GM23338 (cell line): Measurements from ENCODE around the gene TKFC. TPM values are rescaled to one million over a fixed set of nuclear protein-coding genes. Genes with fewer than 3 reads are reported as not detected.

Experiments
- ATAC-seq: fragments of 200-7000 bp; cut with Tn5 transposase; 3 replicates; pipeline ENCODE4 v1.9.1; 2020
- DNase-seq: peaks from one replicate; pipeline ENCODE4 v3.0.0-alpha.2; 2015; ENCODE audit warnings: low spot score
- H2AFZ ChIP-seq: fragments of 200-600 bp; sonication (generic); 2 replicates; pipeline ENCODE4 v1.8.0; 2016; ENCODE audit warnings: antibody characterized with exemption, mild to moderate bottlenecking, moderate library complexity
- H3F3A ChIP-seq: fragments of 200-600 bp; sonication (generic); replicated peaks from 2 replicates; pipeline ENCODE4 v1.8.0; 2017; ENCODE audit warnings: antibody characterized with exemption, mixed run types, low read depth
- H3K27ac ChIP-seq: fragments of 200-600 bp; sonication (generic); 2 replicates; pipeline ENCODE4 v1.6.1; 2016; ENCODE audit warnings: low read depth
- H3K27me3 ChIP-seq: fragments of 200-600 bp; sonication (generic); 2 replicates; pipeline ENCODE4 v1.8.0; 2016; ENCODE audit warnings: mild to moderate bottlenecking, mixed run types, moderate library complexity; ENCODE audit not compliant: insufficient read depth
- H3K36me3 ChIP-seq: fragments of 200-600 bp; sonication (generic); 2 replicates; pipeline ENCODE4 v1.8.0; 2016; ENCODE audit warnings: mild to moderate bottlenecking; ENCODE audit not compliant: insufficient read depth
- H3K4me1 ChIP-seq: fragments of 200-600 bp; sonication (generic); 2 replicates; pipeline ENCODE4 v1.8.0; 2016; ENCODE audit warnings: mild to moderate bottlenecking, moderate library complexity; ENCODE audit not compliant: insufficient read depth
- H3K4me2 ChIP-seq: fragments of 200-600 bp; sonication (generic); 2 replicates; pipeline ENCODE4 v1.7.1; 2017; ENCODE audit warnings: mixed run types
- H3K4me3 ChIP-seq: fragments of 200-600 bp; sonication (generic); 2 replicates; pipeline ENCODE4 v1.6.1; 2016; ENCODE audit warnings: mixed run types
- H3K79me2 ChIP-seq: fragments of 200-600 bp; sonication (generic); replicated peaks from 2 replicates; pipeline ENCODE4 v1.8.0; 2017; ENCODE audit warnings: mild to moderate bottlenecking; ENCODE audit not compliant: insufficient read depth
- H3K9me2 ChIP-seq: fragments of 200-600 bp; sonication (generic); 2 replicates; pipeline ENCODE4 v1.8.0; 2017; ENCODE audit not compliant: insufficient read depth
- H4K20me1 ChIP-seq: fragments of 200-600 bp; sonication (generic); replicated peaks from 2 replicates; pipeline ENCODE4 v1.8.0; 2017; ENCODE audit warnings: mild to moderate bottlenecking; ENCODE audit not compliant: insufficient read depth
- H3K27ac Mint-ChIP-seq: 2 replicates; pipeline ENCODE4 v1.8.0; 2020; ENCODE audit warnings: inconsistent platforms, mild to moderate bottlenecking, moderate library complexity, mixed read lengths
- H3K27me3 Mint-ChIP-seq: 3 replicates; pipeline ENCODE4 v1.8.0; 2022; ENCODE audit warnings: low read depth, mild to moderate bottlenecking, moderate library complexity, mixed read lengths, inconsistent platforms; ENCODE audit not compliant: insufficient read depth, poor library complexity
- H3K36me3 Mint-ChIP-seq: 3 replicates; pipeline ENCODE4 v1.8.0; 2021; ENCODE audit warnings: low read depth, mild to moderate bottlenecking, inconsistent platforms, moderate library complexity, mixed read lengths
- H3K4me1 Mint-ChIP-seq: 3 replicates; pipeline ENCODE4 v1.8.0; 2020; ENCODE audit warnings: mild to moderate bottlenecking, inconsistent platforms, mixed read lengths
- H3K4me3 Mint-ChIP-seq: 3 replicates; pipeline ENCODE4 v1.8.0; 2021; ENCODE audit warnings: moderate library complexity, mild to moderate bottlenecking, inconsistent platforms, mixed read lengths
- H3K9me3 Mint-ChIP-seq: 3 replicates; pipeline ENCODE4 v1.8.0; 2020; ENCODE audit warnings: moderate library complexity, mild to moderate bottlenecking, inconsistent platforms, mixed read lengths
- CREB1 ChIP-seq: fragments of 250-450 bp; sonication (Bioruptor Pico); IDR thresholded peaks from 2 replicates; pipeline ENCODE4 v1.5.0; 2020; ENCODE audit warnings: low read depth, mild to moderate bottlenecking, moderate library complexity
- EZH2 ChIP-seq: fragments of 200-600 bp; sonication (generic); IDR thresholded peaks from one replicate; pipeline ENCODE4 v1.8.0; 2017; ENCODE audit warnings: antibody characterized with exemption, mild to moderate bottlenecking, low read depth; ENCODE audit not compliant: unreplicated experiment
- EZH2phosphoT487 ChIP-seq: fragments of 200-600 bp; sonication (generic); IDR thresholded peaks from one replicate; pipeline ENCODE4 v1.8.1; 2018; ENCODE audit warnings: antibody characterized with exemption; ENCODE audit not compliant: unreplicated experiment
- JUNB ChIP-seq: IDR thresholded peaks from one replicate; pipeline ENCODE4 v1.6.1; 2016; ENCODE audit warnings: antibody characterized with exemption; ENCODE audit not compliant: unreplicated experiment
- NANOG ChIP-seq: IDR thresholded peaks from 2 replicates; pipeline ENCODE4 v1.6.1; 2016; ENCODE audit warnings: antibody characterized with exemption, borderline replicate concordance
- POLR2AphosphoS5 ChIP-seq: IDR thresholded peaks from 2 replicates; pipeline ENCODE4 v1.6.1; 2016; ENCODE audit warnings: antibody characterized with exemption, low read depth
- STAT1 ChIP-seq: IDR thresholded peaks from one replicate; pipeline ENCODE4 v1.6.1; 2016; ENCODE audit warnings: antibody characterized with exemption; ENCODE audit not compliant: unreplicated experiment
- ZNF114 ChIP-seq: fragments of 250-450 bp; sonication (Bioruptor Pico); IDR thresholded peaks from 2 replicates; pipeline ENCODE4 v1.5.0; 2020; ENCODE audit warnings: mild to moderate bottlenecking, moderate library complexity
- ZNF331 ChIP-seq: fragments of 250-450 bp; sonication (Bioruptor Pico); IDR thresholded peaks from 2 replicates; pipeline ENCODE4 v1.5.0; 2020; ENCODE audit warnings: low read depth, mild to moderate bottlenecking, moderate library complexity
- polyA plus RNA-seq: library from polyadenylated mRNA; unstranded; fragments of >200 nt; fragmentation: Nextera tagmentation; extraction: Ambion mirVana; gene quantifications from 2 replicates; pipeline ENCODE4 v1.2.1, GENCODE V29; 2016
- total RNA-seq: library from RNA; depleted of rRNA; stranded (reverse); fragments of >200 nt; shearing (Covaris generic); gene quantifications from 2 replicates; pipeline ENCODE4 v1.2.3, GENCODE V29; 2014
- TF ChIP-seq, protein P1 (sequence below): fragments of 250-450 bp; sonication (Bioruptor Pico); IDR thresholded peaks from 2 replicates; pipeline ENCODE4 v1.5.0; 2020; ENCODE audit warnings: mild to moderate bottlenecking, moderate library complexity
- TF ChIP-seq, protein P2 (sequence below), 2 experiments: fragments of 200-600 bp in 1 of 2; sonication (generic) in 1 of 2; conservative IDR thresholded peaks; 2 replicates each; pipeline versions ENCODE4 v1.5.1 to v1.6.1; 2016 to 2017; ENCODE audit warnings: antibody characterized with exemption in 2 of 2, low read depth in 2 of 2, mild to moderate bottlenecking in 2 of 2, moderate library complexity in 1 of 2
- TF ChIP-seq, protein P3 (sequence below): IDR thresholded peaks from one replicate; pipeline ENCODE4 v1.6.1; 2018; ENCODE audit warnings: antibody characterized with exemption; ENCODE audit not compliant: unreplicated experiment
- TF ChIP-seq, protein P4 (sequence below): IDR thresholded peaks from 2 replicates; pipeline ENCODE4 v1.6.1; 2016; ENCODE audit warnings: antibody characterized with exemption

TKFC gene
- total and polyA plus RNA-seq, 2 experiments from 2014 or later: 21.7 to 46.9 TPM

DNA sequence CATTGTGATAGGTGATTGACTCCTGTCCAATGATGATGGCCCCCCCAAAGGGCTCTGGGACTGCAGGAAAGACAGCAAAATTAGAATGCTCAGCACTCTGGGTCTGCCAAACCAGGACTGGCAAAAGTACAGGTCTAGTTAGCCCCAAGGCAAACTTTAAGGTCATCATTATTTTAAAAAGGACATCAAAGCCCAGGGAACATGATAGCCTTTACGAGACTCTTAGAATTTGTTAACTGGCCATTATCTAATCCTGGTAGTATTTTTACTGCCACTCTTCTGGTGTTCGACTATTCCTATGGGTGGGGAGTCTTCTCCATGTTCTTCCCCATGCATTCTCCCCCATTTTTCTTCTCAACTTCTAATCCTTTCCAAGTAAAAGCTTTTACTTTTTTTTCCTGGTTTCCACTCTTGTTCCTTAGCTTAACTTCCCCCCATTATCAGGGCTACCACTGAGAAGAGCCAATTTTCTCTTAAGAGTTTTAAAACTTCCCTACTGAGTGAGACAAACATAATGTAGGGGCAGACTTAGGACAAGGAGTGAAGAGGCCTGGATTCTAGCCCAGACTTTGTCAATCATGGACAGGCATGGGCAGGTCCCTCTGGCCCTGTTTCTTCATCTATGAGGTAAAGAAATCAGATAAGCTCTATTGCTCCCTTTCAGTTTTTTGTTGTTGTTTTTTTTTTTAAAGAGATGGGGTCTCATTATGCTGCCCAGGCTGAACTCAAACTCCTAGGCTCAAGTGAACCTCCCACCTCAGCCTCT lies 7.2 kb upstream of the TKFC start:
- H3K4me1 ChIP-seq: no peaks in the 10 kb centered on the region
- TF ChIP-seq JUNB: no peak
- no peak for TF ChIP-seq EZH2phosphoT487
- TF ChIP-seq POLR2AphosphoS5: no peak
- TF ChIP-seq CREB1 (CRISPR knock-in tag): no peak
- TF ChIP-seq ZNF114 (CRISPR knock-in tag): no peak
- no peak for TF ChIP-seq STAT1
- TF ChIP-seq, protein P1, sequence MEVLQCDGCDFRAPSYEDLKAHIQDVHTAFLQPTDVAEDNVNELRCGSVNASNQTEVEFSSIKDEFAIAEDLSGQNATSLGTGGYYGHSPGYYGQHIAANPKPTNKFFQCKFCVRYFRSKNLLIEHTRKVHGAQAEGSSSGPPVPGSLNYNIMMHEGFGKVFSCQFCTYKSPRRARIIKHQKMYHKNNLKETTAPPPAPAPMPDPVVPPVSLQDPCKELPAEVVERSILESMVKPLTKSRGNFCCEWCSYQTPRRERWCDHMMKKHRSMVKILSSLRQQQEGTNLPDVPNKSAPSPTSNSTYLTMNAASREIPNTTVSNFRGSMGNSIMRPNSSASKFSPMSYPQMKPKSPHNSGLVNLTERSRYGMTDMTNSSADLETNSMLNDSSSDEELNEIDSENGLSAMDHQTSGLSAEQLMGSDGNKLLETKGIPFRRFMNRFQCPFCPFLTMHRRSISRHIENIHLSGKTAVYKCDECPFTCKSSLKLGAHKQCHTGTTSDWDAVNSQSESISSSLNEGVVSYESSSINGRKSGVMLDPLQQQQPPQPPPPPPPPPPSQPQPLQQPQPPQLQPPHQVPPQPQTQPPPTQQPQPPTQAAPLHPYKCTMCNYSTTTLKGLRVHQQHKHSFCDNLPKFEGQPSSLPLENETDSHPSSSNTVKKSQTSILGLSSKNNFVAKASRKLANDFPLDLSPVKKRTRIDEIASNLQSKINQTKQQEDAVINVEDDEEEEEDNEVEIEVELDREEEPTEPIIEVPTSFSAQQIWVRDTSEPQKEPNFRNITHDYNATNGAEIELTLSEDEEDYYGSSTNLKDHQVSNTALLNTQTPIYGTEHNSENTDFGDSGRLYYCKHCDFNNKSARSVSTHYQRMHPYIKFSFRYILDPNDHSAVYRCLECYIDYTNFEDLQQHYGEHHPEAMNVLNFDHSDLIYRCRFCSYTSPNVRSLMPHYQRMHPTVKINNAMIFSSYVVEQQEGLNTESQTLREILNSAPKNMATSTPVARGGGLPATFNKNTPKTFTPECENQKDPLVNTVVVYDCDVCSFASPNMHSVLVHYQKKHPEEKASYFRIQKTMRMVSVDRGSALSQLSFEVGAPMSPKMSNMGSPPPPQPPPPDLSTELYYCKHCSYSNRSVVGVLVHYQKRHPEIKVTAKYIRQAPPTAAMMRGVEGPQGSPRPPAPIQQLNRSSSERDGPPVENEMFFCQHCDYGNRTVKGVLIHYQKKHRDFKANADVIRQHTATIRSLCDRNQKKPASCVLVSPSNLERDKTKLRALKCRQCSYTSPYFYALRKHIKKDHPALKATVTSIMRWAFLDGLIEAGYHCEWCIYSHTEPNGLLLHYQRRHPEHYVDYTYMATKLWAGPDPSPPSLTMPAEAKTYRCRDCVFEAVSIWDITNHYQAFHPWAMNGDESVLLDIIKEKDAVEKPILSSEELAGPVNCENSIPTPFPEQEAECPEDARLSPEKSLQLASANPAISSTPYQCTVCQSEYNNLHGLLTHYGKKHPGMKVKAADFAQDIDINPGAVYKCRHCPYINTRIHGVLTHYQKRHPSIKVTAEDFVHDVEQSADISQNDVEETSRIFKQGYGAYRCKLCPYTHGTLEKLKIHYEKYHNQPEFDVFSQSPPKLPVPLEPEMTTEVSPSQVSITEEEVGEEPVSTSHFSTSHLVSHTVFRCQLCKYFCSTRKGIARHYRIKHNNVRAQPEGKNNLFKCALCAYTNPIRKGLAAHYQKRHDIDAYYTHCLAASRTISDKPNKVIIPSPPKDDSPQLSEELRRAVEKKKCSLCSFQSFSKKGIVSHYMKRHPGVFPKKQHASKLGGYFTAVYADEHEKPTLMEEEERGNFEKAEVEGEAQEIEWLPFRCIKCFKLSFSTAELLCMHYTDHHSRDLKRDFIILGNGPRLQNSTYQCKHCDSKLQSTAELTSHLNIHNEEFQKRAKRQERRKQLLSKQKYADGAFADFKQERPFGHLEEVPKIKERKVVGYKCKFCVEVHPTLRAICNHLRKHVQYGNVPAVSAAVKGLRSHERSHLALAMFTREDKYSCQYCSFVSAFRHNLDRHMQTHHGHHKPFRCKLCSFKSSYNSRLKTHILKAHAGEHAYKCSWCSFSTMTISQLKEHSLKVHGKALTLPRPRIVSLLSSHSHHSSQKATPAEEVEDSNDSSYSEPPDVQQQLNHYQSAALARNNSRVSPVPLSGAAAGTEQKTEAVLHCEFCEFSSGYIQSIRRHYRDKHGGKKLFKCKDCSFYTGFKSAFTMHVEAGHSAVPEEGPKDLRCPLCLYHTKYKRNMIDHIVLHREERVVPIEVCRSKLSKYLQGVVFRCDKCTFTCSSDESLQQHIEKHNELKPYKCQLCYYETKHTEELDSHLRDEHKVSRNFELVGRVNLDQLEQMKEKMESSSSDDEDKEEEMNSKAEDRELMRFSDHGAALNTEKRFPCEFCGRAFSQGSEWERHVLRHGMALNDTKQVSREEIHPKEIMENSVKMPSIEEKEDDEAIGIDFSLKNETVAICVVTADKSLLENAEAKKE: no peak
- no peak for TF ChIP-seq ZNF331 (CRISPR knock-in tag)
- TF ChIP-seq, protein P2, sequence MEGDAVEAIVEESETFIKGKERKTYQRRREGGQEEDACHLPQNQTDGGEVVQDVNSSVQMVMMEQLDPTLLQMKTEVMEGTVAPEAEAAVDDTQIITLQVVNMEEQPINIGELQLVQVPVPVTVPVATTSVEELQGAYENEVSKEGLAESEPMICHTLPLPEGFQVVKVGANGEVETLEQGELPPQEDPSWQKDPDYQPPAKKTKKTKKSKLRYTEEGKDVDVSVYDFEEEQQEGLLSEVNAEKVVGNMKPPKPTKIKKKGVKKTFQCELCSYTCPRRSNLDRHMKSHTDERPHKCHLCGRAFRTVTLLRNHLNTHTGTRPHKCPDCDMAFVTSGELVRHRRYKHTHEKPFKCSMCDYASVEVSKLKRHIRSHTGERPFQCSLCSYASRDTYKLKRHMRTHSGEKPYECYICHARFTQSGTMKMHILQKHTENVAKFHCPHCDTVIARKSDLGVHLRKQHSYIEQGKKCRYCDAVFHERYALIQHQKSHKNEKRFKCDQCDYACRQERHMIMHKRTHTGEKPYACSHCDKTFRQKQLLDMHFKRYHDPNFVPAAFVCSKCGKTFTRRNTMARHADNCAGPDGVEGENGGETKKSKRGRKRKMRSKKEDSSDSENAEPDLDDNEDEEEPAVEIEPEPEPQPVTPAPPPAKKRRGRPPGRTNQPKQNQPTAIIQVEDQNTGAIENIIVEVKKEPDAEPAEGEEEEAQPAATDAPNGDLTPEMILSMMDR (conservative IDR thresholded peaks at IDR 0.05; ENCODE audit: low read depth in 2 of 2): no peak
- no peak for TF ChIP-seq NANOG
- no peak for TF ChIP-seq EZH2
- TF ChIP-seq, protein P3, sequence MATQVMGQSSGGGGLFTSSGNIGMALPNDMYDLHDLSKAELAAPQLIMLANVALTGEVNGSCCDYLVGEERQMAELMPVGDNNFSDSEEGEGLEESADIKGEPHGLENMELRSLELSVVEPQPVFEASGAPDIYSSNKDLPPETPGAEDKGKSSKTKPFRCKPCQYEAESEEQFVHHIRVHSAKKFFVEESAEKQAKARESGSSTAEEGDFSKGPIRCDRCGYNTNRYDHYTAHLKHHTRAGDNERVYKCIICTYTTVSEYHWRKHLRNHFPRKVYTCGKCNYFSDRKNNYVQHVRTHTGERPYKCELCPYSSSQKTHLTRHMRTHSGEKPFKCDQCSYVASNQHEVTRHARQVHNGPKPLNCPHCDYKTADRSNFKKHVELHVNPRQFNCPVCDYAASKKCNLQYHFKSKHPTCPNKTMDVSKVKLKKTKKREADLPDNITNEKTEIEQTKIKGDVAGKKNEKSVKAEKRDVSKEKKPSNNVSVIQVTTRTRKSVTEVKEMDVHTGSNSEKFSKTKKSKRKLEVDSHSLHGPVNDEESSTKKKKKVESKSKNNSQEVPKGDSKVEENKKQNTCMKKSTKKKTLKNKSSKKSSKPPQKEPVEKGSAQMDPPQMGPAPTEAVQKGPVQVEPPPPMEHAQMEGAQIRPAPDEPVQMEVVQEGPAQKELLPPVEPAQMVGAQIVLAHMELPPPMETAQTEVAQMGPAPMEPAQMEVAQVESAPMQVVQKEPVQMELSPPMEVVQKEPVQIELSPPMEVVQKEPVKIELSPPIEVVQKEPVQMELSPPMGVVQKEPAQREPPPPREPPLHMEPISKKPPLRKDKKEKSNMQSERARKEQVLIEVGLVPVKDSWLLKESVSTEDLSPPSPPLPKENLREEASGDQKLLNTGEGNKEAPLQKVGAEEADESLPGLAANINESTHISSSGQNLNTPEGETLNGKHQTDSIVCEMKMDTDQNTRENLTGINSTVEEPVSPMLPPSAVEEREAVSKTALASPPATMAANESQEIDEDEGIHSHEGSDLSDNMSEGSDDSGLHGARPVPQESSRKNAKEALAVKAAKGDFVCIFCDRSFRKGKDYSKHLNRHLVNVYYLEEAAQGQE: no peak
- TF ChIP-seq, protein P4, sequence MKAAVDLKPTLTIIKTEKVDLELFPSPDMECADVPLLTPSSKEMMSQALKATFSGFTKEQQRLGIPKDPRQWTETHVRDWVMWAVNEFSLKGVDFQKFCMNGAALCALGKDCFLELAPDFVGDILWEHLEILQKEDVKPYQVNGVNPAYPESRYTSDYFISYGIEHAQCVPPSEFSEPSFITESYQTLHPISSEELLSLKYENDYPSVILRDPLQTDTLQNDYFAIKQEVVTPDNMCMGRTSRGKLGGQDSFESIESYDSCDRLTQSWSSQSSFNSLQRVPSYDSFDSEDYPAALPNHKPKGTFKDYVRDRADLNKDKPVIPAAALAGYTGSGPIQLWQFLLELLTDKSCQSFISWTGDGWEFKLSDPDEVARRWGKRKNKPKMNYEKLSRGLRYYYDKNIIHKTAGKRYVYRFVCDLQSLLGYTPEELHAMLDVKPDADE: no peak
- H3K4me2 ChIP-seq: no peak overlapping the region
- Mint-ChIP-seq H3K9me3 (no peaks in the 10 kb centered on the region; the same call in 2 of the 3 replicates), H3K4me3 (no peak overlapping the region), H3K36me3 (peaks cover 83% of the 10 kb centered on the region), H3K4me1 (peaks cover 2% of the 10 kb centered on the region; the same call in 1 of the 3 replicates), H3K27ac (0 out of 2 replicates have a peak overlapping the region, but pooled peaks have one; percentile 19), H3K27me3 (no peaks in the 10 kb centered on the region)
- H3K9me2 ChIP-seq: no peaks in the 10 kb centered on the region
- no peak overlapping the region for H3K27ac ChIP-seq
- no peak overlapping the region for H3K4me3 ChIP-seq
- peaks cover 82% of the 10 kb centered on the region for H3K36me3 ChIP-seq
- ATAC-seq (no peak), DNase-seq (no peak)
- H4K20me1 ChIP-seq: peaks cover 33% of the 10 kb centered on the region
- peaks cover 11% of the 10 kb centered on the region; the same call in 1 of the 2 replicates for H3F3A ChIP-seq
- H3K79me2 ChIP-seq: peaks cover 56% of the 10 kb centered on the region
- no peaks in the 10 kb centered on the region for H3K27me3 ChIP-seq
- no peak overlapping the region for H2AFZ ChIP-seq
